Measurements from ENCODE around the gene SSU72.

SSU72 gene

GRCh38 chr1:1554926-1555915 lies 19.4 kb downstream of the SSU72 start:
- Histone ChIP-seq H3K4me3 (ENCODE audit: low read depth, low read length) (no peak overlapping the region), H3K4me1 (ENCODE audit: control insufficient read depth, insufficient read depth, low read length) (no peaks in the 10 kb centered on the region), H3K9me3 (ENCODE audit: control insufficient read depth, insufficient read depth, low read depth, low read length) (no peaks in the 10 kb centered on the region), H3K27ac (ENCODE audit: low read depth, low read length) (no peak overlapping the region), H3K36me3 (ENCODE audit: control insufficient read depth, insufficient read depth, low read length) (peaks cover 14% of the 10 kb centered on the region), H3K27me3 (ENCODE audit: control insufficient read depth, insufficient read depth, low read length) (no peaks in the 10 kb centered on the region), H3K9ac (ENCODE audit: low read length) (no peak overlapping the region)

- Histone ChIP-seq H3K27ac (ENCODE audit: low read depth, low read length) (no peak overlapping the region), H3K36me3 (ENCODE audit: control insufficient read depth, insufficient read depth, low read length) (peaks cover 11% of the 10 kb centered on the region), H3K4me1 (ENCODE audit: control insufficient read depth, insufficient read depth, low read length) (no peaks in the 10 kb centered on the region), H3K27me3 (ENCODE audit: control insufficient read depth, insufficient read depth, low read length) (no peaks in the 10 kb centered on the region), H3K9ac (ENCODE audit: low read length) (no peak overlapping the region), H3K4me3 (ENCODE audit: low read depth, low read length) (no peak overlapping the region), H3K9me3 (ENCODE audit: control insufficient read depth, insufficient read depth, low read depth, low read length) (no peaks in the 10 kb centered on the region)
Measured at GRCh38 chr1:1554550-1554925, 20.1 kb downstream of the SSU72 start.

- H3K4me1 ChIP-seq (ENCODE audit: control insufficient read depth, insufficient read depth, low read length): no peaks in the 10 kb centered on the region
- peaks cover 11% of the 10 kb centered on the region for H3K36me3 ChIP-seq (ENCODE audit: control insufficient read depth, insufficient read depth, low read length)
- no peak overlapping the region for H3K9ac ChIP-seq (ENCODE audit: low read length)
- no peak overlapping the region for H3K4me3 ChIP-seq (ENCODE audit: low read depth, low read length)
- H3K9me3 ChIP-seq (ENCODE audit: control insufficient read depth, insufficient read depth, low read depth, low read length): no peaks in the 10 kb centered on the region
- H3K27me3 ChIP-seq (ENCODE audit: control insufficient read depth, insufficient read depth, low read length): no peaks in the 10 kb centered on the region
- no peak overlapping the region for H3K27ac ChIP-seq (ENCODE audit: low read depth, low read length)
Measured at GRCh38 chr1:1553821-1554494, 20.7 kb downstream of the SSU72 start.

GRCh38 chr1:1552263-1552639 lies 22.4 kb downstream of the SSU72 start:
- Histone ChIP-seq H3K36me3 (ENCODE audit: control insufficient read depth, insufficient read depth, low read length) (peaks cover 14% of the 10 kb centered on the region), H3K27me3 (ENCODE audit: control insufficient read depth, insufficient read depth, low read length) (no peaks in the 10 kb centered on the region), H3K4me1 (ENCODE audit: control insufficient read depth, insufficient read depth, low read length) (no peaks in the 10 kb centered on the region), H3K4me3 (ENCODE audit: low read depth, low read length) (no peak overlapping the region), H3K9me3 (ENCODE audit: control insufficient read depth, insufficient read depth, low read depth, low read length) (no peaks in the 10 kb centered on the region), H3K27ac (ENCODE audit: low read depth, low read length) (no peak overlapping the region), H3K9ac (ENCODE audit: low read length) (no peak overlapping the region)

- Histone ChIP-seq H3K27ac (ENCODE audit: low read depth, low read length) (no peak overlapping the region), H3K4me3 (ENCODE audit: low read depth, low read length) (no peak overlapping the region), H3K4me1 (ENCODE audit: control insufficient read depth, insufficient read depth, low read length) (no peaks in the 10 kb centered on the region), H3K9me3 (ENCODE audit: control insufficient read depth, insufficient read depth, low read depth, low read length) (no peaks in the 10 kb centered on the region), H3K36me3 (ENCODE audit: control insufficient read depth, insufficient read depth, low read length) (peaks cover 17% of the 10 kb centered on the region), H3K27me3 (ENCODE audit: control insufficient read depth, insufficient read depth, low read length) (no peaks in the 10 kb centered on the region), H3K9ac (ENCODE audit: low read length) (no peak overlapping the region)
Measured at GRCh38 chr1:1551524-1552262, 23.0 kb downstream of the SSU72 start.

- H3K4me3 ChIP-seq (ENCODE audit: low read depth, low read length): no peak overlapping the region
- H3K27me3 ChIP-seq (ENCODE audit: control insufficient read depth, insufficient read depth, low read length): no peaks in the 10 kb centered on the region
- H3K9ac ChIP-seq (ENCODE audit: low read length): no peak overlapping the region
- H3K36me3 ChIP-seq (ENCODE audit: control insufficient read depth, insufficient read depth, low read length): peaks cover 18% of the 10 kb centered on the region
- no peak overlapping the region for H3K27ac ChIP-seq (ENCODE audit: low read depth, low read length)
- H3K9me3 ChIP-seq (ENCODE audit: control insufficient read depth, insufficient read depth, low read depth, low read length): no peaks in the 10 kb centered on the region
- H3K4me1 ChIP-seq (ENCODE audit: control insufficient read depth, insufficient read depth, low read length): no peaks in the 10 kb centered on the region
Measured at GRCh38 chr1:1550591-1551432, 23.9 kb downstream of the SSU72 start.

GRCh38 chr1:1550087-1550486 lies 24.6 kb downstream of the SSU72 start:
- Histone ChIP-seq H3K4me1 (ENCODE audit: control insufficient read depth, insufficient read depth, low read length) (no peaks in the 10 kb centered on the region), H3K27ac (ENCODE audit: low read depth, low read length) (no peak overlapping the region), H3K36me3 (ENCODE audit: control insufficient read depth, insufficient read depth, low read length) (peaks cover 14% of the 10 kb centered on the region), H3K9me3 (ENCODE audit: control insufficient read depth, insufficient read depth, low read depth, low read length) (no peaks in the 10 kb centered on the region), H3K4me3 (ENCODE audit: low read depth, low read length) (no peak overlapping the region), H3K9ac (ENCODE audit: low read length) (no peak overlapping the region), H3K27me3 (ENCODE audit: control insufficient read depth, insufficient read depth, low read length) (no peaks in the 10 kb centered on the region)

- no peak overlapping the region for H3K27ac ChIP-seq (ENCODE audit: low read depth, low read length)
- no peaks in the 10 kb centered on the region for H3K4me1 ChIP-seq (ENCODE audit: control insufficient read depth, insufficient read depth, low read length)
- H3K9ac ChIP-seq (ENCODE audit: low read length): no peak overlapping the region
- H3K4me3 ChIP-seq (ENCODE audit: low read depth, low read length): no peak overlapping the region
- no peaks in the 10 kb centered on the region for H3K27me3 ChIP-seq (ENCODE audit: control insufficient read depth, insufficient read depth, low read length)
- peaks cover 25% of the 10 kb centered on the region for H3K36me3 ChIP-seq (ENCODE audit: control insufficient read depth, insufficient read depth, low read length)
- no peaks in the 10 kb centered on the region for H3K9me3 ChIP-seq (ENCODE audit: control insufficient read depth, insufficient read depth, low read depth, low read length)
Measured at GRCh38 chr1:1548591-1548990, 26.1 kb downstream of the SSU72 start.

GRCh38 chr1:1547476-1547875 lies 27.2 kb downstream of the SSU72 start:
- Histone ChIP-seq H3K4me1 (ENCODE audit: control insufficient read depth, insufficient read depth, low read length) (no peaks in the 10 kb centered on the region), H3K27me3 (ENCODE audit: control insufficient read depth, insufficient read depth, low read length) (no peaks in the 10 kb centered on the region), H3K36me3 (ENCODE audit: control insufficient read depth, insufficient read depth, low read length) (peaks cover 35% of the 10 kb centered on the region), H3K27ac (ENCODE audit: low read depth, low read length) (no peak overlapping the region; the same call in 1 of the 2 replicates), H3K9ac (ENCODE audit: low read length) (no peak overlapping the region), H3K9me3 (ENCODE audit: control insufficient read depth, insufficient read depth, low read depth, low read length) (no peaks in the 10 kb centered on the region), H3K4me3 (ENCODE audit: low read depth, low read length) (no peak overlapping the region)

- Histone ChIP-seq H3K4me1 (ENCODE audit: control insufficient read depth, insufficient read depth, low read length) (no peaks in the 10 kb centered on the region), H3K36me3 (ENCODE audit: control insufficient read depth, insufficient read depth, low read length) (peaks cover 39% of the 10 kb centered on the region), H3K4me3 (ENCODE audit: low read depth, low read length) (no peak overlapping the region), H3K27me3 (ENCODE audit: control insufficient read depth, insufficient read depth, low read length) (no peaks in the 10 kb centered on the region), H3K9ac (ENCODE audit: low read length) (no peak overlapping the region), H3K9me3 (ENCODE audit: control insufficient read depth, insufficient read depth, low read depth, low read length) (no peaks in the 10 kb centered on the region), H3K27ac (ENCODE audit: low read depth, low read length) (no peak overlapping the region)
Measured at GRCh38 chr1:1547011-1547410, 27.7 kb downstream of the SSU72 start.
